GM06990 (cell line): ENCODE results near the gene SELENOP.

ENCODE experiments used
- DNase-seq: peaks from one replicate; pipeline ENCODE4 v3.0.0-alpha.2; 2011; ENCODE audit not compliant: insufficient read length; ENCODE audit errors: extremely low read depth
- H3K27me3 ChIP-seq: replicated peaks from 2 replicates; pipeline ENCODE4 v1.6.0; 2011; ENCODE audit warnings: low read length; ENCODE audit not compliant: control insufficient read depth, insufficient read depth
- H3K36me3 ChIP-seq: 2 replicates; pipeline ENCODE4 v1.5.1; 2011; ENCODE audit warnings: low read length; ENCODE audit not compliant: control insufficient read depth, insufficient read depth
- H3K4me3 ChIP-seq: replicated peaks from 2 replicates; pipeline ENCODE4 v1.5.1; 2011; ENCODE audit warnings: low read depth, mild to moderate bottlenecking, control low read depth, low read length
- CTCF ChIP-seq: IDR thresholded peaks from 2 replicates; pipeline ENCODE4 v1.5.1; 2011; ENCODE audit warnings: low read length, control low read depth, mild to moderate bottlenecking, inconsistent platforms; ENCODE audit not compliant: insufficient read depth, poor library complexity, severe bottlenecking

The SELENOP gene

GRCh38 chr5:42768106-42768504 is 43.6 kb downstream of the SELENOP start:
- no peak for DNase-seq
- Histone ChIP-seq H3K36me3 (no peaks in the 10 kb centered on the region), H3K4me3 (no peak overlapping the region), H3K27me3 (no peaks in the 10 kb centered on the region)
- TF ChIP-seq CTCF, result no peak

GRCh38 chr5:42767491-42768105 is 44.1 kb downstream of the SELENOP start:
- no peaks in the 10 kb centered on the region; the same call in 1 of the 2 replicates for H3K36me3 ChIP-seq
- no peaks in the 10 kb centered on the region for H3K27me3 ChIP-seq
- TF ChIP-seq CTCF, result peak; percentile 36
- no peak overlapping the region for H3K4me3 ChIP-seq
- DNase-seq, result no peak

- DNase-seq, result no peak
- Histone ChIP-seq H3K27me3 (no peaks in the 10 kb centered on the region), H3K36me3 (no peaks in the 10 kb centered on the region; the same call in 1 of the 2 replicates), H3K4me3 (no peak overlapping the region)
- no peak for TF ChIP-seq CTCF
Observed at GRCh38 chr5:42761791-42762190, 49.9 kb downstream of the SELENOP start.

GRCh38 chr5:42760426-42760825 is 51.3 kb downstream of the SELENOP start:
- TF ChIP-seq CTCF, result no peak
- Histone ChIP-seq H3K27me3 (no peaks in the 10 kb centered on the region), H3K4me3 (no peak overlapping the region), H3K36me3 (no peaks in the 10 kb centered on the region; the same call in 1 of the 2 replicates)
- DNase-seq, result no peak

- no peak for TF ChIP-seq CTCF
- DNase-seq, result no peak
- H3K27me3 ChIP-seq, result no peaks in the 10 kb centered on the region
Observed at GRCh38 chr5:42759456-42759855, 52.2 kb downstream of the SELENOP start.

More at GRCh38 chr5:42759456-42759855, 52.2 kb downstream of the SELENOP start:
- Histone ChIP-seq H3K4me3 (no peak overlapping the region), H3K36me3 (no peaks in the 10 kb centered on the region; the same call in 1 of the 2 replicates)
